Aorta (tissue), 5 donors: ENCODE measurements around the gene SMIM1. TPM values are rescaled to one million over a fixed set of nuclear protein-coding genes. Genes with fewer than 3 reads are reported as not detected.
A peak's percentile ranks its signal among the peaks of the same experiment; 100 is the strongest.
"Not testable (repeated sequence)": the region's sequence is repeated elsewhere in the genome, so short reads cannot be mapped to it uniquely, and the experiment has no call there.

ENCODE experiments used
- ATAC-seq: fragments of 200-7000 bp; cut with Tn5 transposase; one replicate; pipeline ENCODE4 v1.9.1; 2022; ENCODE audit warnings: moderate library complexity; ENCODE audit not compliant: low FRiP score
- DNase-seq, 2 donors: peaks; one replicate each; pipeline ENCODE4 v3.0.0-alpha.2; 2020
- H3K27ac ChIP-seq, 2 donors: one replicate each; pipeline ENCODE4 v1.5.1; 2013; ENCODE audit warnings: low read length in 2 of 2, mild to moderate bottlenecking in 2 of 2, moderate library complexity in 2 of 2, control low read depth in 1 of 2, inconsistent platforms in 1 of 2, low read depth in 1 of 2
- H3K27me3 ChIP-seq, 2 donors: one replicate each; pipeline ENCODE4 v1.6.1; 2013; ENCODE audit warnings: control low read depth in 1 of 2, low read length in 1 of 2, mild to moderate bottlenecking in 1 of 2, moderate library complexity in 1 of 2; ENCODE audit not compliant: insufficient read depth in 2 of 2, control insufficient read depth in 1 of 2
- H3K36me3 ChIP-seq, 2 donors: one replicate each; pipeline ENCODE4 v1.6.1; 2013; ENCODE audit warnings: control low read depth in 1 of 2, low read length in 1 of 2, mild to moderate bottlenecking in 1 of 2; ENCODE audit not compliant: insufficient read depth in 2 of 2, control insufficient read depth in 1 of 2
- H3K4me1 ChIP-seq, 2 donors: one replicate each; pipeline ENCODE4 v1.6.1; 2013; ENCODE audit warnings: low read length in 2 of 2, control low read depth in 1 of 2, mild to moderate bottlenecking in 1 of 2, moderate library complexity in 1 of 2; ENCODE audit not compliant: insufficient read depth in 2 of 2, control insufficient read depth in 1 of 2
- H3K4me3 ChIP-seq, 2 donors: one replicate each; pipeline ENCODE4 v1.5.1; 2013; ENCODE audit warnings: low read length in 2 of 2, control low read depth in 1 of 2, mild to moderate bottlenecking in 1 of 2
- H3K9me3 ChIP-seq: one replicate; pipeline ENCODE4 v1.6.1; 2013; ENCODE audit warnings: mild to moderate bottlenecking, low read length; ENCODE audit not compliant: control insufficient read depth
- WGBS, 2 donors: extraction: QIAGEN DNeasy Blood & Tissue Kit; methylation state at CpG; one replicate each; pipeline ENCODE4 v1.1.7; 2013; 5-methylcytosine and 5-hydroxymethylcytosine counted together
- intact Hi-C, 2 donors: fragments of 100-400 bp; cut with DNase I; formaldehyde crosslinking; loops; one replicate each; pipeline versions ENCODE4 v1.14.2 to v1.15.0; 2022
- polyA plus RNA-seq, 2 donors: library from polyadenylated mRNA; stranded (reverse); fragments of 200-250 nt; gene quantifications; one replicate each; pipeline ENCODE4 v1.2.3, GENCODE V29; 2013
- total RNA-seq, 2 donors: library from RNA; stranded (reverse); fragmentation: NEBNext Ultra II Directional; extraction: Animal tissue kit (Norgen Biotek cat#: 25700); gene quantifications; one replicate each; pipeline ENCODE4 v1.2.1, GENCODE V29; 2021
- donor health status: healthy with polysubstance abuse.
- donor health status: Bipolar disorder and iron deficiency.
- donor health status: DM: no; HTN: no; CAD: no.
- donor health status: DM: no; HTN: no; CAD: no.
- donor health status: DM: yes; HTN: yes; CAD: no.

Gene SMIM1
- total and polyA plus RNA-seq, 4 donors: 3.9 to 7.5 (median 6.0) TPM

DNA sequence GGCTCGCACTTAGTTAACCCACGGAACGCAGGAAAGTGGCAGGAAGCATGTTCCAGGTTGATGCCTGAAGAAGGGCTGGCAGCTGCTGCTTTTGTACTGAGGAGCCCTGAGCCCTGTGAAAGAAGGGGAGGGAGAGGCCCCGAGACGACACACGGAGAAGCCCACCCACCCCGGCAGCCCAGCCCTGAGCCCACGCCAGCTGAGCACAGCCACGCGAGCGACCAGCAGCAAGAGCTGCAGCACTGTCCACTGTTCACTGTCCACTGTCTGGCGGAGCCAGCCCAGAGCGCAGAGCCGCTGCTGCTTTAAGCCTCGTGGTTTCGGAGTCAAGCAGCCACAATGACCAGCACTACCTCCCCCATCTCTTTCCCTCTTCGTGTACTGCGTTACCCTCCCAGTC lies 18.4 kb downstream of the SMIM1 start:
- WGBS, 2 donors: 78 to 81% methylated on average over 18 of the region's 18 CpGs
- intact Hi-C loops: loop anchor here (10.0 kb wide), 1 partner anchor 336 kb away; the partner anchor contains the start of gene ARHGEF16 (in 2 of the 2)
- no peaks in the 10 kb centered on the region for H3K27me3 ChIP-seq
- peaks cover 0 to 6% of the 10 kb centered on the region in 2 donors for H3K4me1 ChIP-seq
- no peak overlapping the region for H3K4me3 ChIP-seq
- no peaks in the 10 kb centered on the region for H3K36me3 ChIP-seq
- ATAC-seq (no peak), DNase-seq (no peak)
- H3K27ac ChIP-seq: no peak overlapping the region
- H3K9me3 ChIP-seq: no peaks in the 10 kb centered on the region

DNA sequence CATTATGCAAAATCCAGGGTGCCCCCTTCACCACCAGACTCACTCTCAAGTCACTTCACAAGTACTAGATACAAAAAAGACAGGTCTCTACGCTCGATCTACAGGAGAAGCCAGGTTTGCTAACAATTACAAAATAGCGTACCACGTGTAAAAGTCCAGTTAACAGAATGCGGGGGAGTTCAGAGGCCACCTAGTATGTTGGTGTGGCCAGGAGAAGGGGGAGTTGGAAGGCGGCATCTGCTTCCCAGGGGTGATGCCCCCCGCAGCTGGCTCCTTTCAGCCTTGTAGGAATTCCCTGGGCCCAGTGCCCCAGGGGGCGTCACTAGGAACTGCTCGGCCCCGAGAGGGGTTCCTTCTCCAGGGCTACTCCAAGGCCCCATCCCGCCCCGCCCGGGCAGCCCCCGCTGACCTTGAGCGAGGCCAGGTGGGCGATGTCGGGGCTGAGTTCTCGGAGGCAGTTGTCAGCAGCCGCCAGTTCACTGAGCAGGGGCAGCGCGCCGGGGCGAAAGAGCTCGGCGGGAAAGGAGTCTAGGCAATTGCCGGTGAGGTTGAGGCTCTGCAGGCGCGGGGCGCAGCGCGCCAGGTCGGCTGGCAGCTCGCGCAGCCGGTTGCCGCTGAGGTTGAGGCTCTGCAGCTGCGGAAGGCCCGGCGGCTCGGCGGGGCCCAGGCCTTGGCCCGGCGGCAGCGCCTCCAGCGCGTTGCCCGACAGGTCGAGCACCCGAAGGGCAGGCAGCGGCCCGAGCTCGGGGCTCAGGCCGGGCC lies 23.1 kb downstream of the SMIM1 start:
- H3K4me1 ChIP-seq: peaks cover 0 to 6% of the 10 kb centered on the region in 2 donors
- DNase-seq (peak; percentile 44 to 75), ATAC-seq (no peak)
- peak overlapping the region; percentile 66 to 91 for H3K4me3 ChIP-seq
- H3K36me3 ChIP-seq: no peaks in the 10 kb centered on the region
- peak overlapping the region in 1 of 2 donors; percentile 7 for H3K27ac ChIP-seq
- no peaks in the 10 kb centered on the region for H3K27me3 ChIP-seq
- H3K9me3 ChIP-seq: no peaks in the 10 kb centered on the region
- 5% methylated on average over 51 to 53 of the region's 53 CpGs for WGBS, 2 donors
- intact Hi-C loops: loop anchor here (10.0 kb wide), 1 partner anchor 341 kb away; the partner anchor contains the start of gene ARHGEF16 (in 2 of the 2)

DNA sequence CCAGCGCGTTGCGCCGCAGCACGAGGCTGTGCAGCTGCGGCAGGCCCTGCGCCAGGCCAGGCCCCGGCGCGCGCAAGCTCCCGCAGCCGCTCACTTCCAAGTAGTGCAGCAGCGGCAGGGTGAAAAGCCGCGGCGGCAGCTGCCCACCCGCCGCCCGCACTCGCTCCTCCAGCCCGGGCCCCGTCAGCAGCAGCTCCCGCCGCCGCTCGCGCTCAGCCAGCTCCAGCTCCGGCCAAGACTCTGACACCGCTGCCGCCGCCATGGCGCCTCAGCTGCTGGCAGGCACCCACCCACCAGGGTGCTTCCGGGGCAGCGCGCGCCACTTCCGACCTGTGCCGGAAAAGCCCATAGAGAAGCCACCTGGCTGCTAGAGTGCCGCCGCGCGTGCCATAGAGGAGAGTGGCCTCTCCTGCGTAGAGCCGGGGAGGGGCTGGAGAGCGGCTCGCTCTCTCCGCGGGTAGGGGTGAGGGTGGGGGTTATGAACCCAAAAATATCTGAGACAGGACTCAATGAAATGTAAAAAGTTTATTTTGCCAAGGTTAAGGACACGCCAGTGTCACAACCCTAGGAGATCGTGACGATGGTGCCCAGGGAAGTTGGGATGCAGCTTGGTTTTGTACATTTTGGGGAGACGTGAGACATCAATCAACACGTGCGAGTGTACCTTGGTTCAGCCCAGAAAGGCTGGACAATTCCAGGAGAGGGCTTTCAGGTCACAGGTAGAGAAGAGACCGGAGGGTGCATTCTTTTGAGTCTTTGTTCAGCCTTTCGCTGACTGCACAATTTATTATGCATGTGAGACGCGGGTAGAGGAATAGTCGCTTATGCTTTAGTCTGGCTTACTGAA lies 23.9 kb downstream of the SMIM1 start, which contains the start of gene LRRC47:
Gene LRRC47, minus strand, starts transcription at position 284 of the 847 bp plus-strand sequence. Its CDS starts 22 bp downstream, at position 262.
- peak; percentile 96 to 99 for DNase-seq
- WGBS, 2 donors: 3% methylated on average over 46 to 60 of the region's 60 CpGs
- peak within 1 kb of the TSS; percentile 66 to 91 for H3K4me3 ChIP-seq
- H3K27ac ChIP-seq: peak within 1 kb of the TSS in 1 of 2 donors; percentile 14
- intact Hi-C loops: loop anchor here (10.0 kb wide), 1 partner anchor 342 kb away; the partner anchor contains the start of gene ARHGEF16 (in 2 of the 2)
- H3K36me3 ChIP-seq: no peaks in the 10 kb centered on the region
- H3K27me3 ChIP-seq: no peaks in the 10 kb centered on the region
- H3K9me3 ChIP-seq: no peaks in the 10 kb centered on the region
- peaks cover 0 to 6% of the 10 kb centered on the region in 2 donors for H3K4me1 ChIP-seq
- peak; percentile 100 for ATAC-seq

DNA sequence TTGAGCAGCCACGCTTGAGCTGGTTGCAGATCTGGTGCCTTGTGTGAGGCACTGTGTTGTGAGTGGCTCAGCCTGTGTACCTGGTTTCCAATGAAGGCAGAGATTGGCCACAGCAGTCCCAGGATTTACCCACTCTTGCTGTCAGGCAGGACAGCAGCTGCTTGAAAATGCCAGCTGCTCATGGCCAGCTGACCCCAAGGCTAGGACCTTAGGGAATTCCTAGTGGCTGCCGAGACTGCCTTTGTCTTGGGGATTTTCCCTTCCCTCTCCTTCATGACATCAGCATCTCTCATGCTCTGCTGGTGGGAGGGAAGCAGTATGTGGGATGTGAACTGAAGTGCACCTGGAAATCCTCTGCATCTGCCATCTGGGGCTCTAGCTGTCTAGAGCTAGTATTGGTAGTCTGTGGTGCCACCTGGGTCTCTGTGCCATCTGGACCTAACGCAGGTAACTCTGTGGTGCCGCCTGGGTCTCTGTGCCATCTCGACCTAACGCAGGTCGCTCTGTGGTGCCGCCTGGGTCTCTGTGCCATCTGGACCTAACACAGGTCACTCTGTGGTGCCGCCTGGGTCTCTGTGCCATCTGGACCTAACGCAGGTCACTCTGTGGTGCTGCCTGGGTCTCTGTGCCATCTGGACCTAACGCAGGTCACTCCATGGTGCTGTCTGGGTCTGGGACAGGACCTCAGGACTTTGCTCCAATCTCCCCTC lies 27.6 kb downstream of the SMIM1 start:
- no peaks in the 10 kb centered on the region for H3K27me3 ChIP-seq
- ATAC-seq (no peak), DNase-seq (no peak)
- no peak overlapping the region for H3K27ac ChIP-seq
- H3K9me3 ChIP-seq: no peaks in the 10 kb centered on the region
- WGBS, 2 donors: 76 to 79% methylated on average over 9 to 11 of the region's 11 CpGs
- no peak overlapping the region for H3K4me3 ChIP-seq
- H3K36me3 ChIP-seq: no peaks in the 10 kb centered on the region
- intact Hi-C loops: loop anchor here (10.0 kb wide), 1 partner anchor 345 kb away; the partner anchor contains the start of gene ARHGEF16 (in 2 of the 2)
- no peaks in the 10 kb centered on the region for H3K4me1 ChIP-seq

GRCh38 chr1:3800795-3801194 lies 28.2 kb downstream of the SMIM1 start:
- H3K36me3 ChIP-seq, H3K27me3 ChIP-seq, ATAC-seq, H3K9me3 ChIP-seq, DNase-seq, H3K4me3 ChIP-seq, H3K4me1 ChIP-seq, H3K27ac ChIP-seq, intact Hi-C loops: not testable (repeated sequence)
- WGBS, 2 donors: 79 to 83% methylated on average over 3 of the region's 3 CpGs

DNA sequence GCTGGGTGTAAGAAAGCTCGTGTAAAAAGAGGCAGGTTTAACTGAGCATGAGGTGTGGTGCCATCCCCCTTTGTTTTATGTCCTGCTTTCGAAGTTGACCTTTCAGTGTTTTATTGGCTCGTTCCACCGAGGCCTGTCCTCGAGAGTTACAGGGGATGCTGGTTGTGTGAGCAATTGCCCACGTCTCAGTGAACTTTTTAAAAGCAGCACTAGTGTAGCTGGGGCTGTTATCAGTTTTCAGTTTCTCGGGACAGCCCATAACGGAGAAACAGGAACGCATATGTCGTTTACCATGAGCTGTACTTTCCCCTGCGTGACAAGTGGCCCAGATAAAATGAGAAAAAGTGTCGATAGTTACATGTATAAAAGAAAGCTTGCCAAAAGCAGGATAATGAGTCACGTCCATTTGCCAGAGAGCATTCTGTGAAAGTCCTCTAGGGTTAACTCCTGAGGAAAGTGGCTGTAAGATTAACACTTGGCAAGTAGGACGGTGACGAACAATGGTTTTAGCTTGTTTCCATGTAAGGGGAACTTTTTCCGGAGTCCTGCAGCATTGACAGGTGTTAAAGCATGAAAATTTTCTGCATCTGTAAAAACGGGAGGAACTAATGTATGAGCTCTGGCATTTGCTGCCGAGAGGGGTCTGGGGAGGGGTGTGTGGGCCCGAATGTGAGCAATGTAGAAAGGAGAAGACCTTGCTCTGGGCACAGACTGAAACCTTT lies 31.5 kb downstream of the SMIM1 start:
- DNase-seq (no peak), ATAC-seq (no peak)
- H3K9me3 ChIP-seq: no peaks in the 10 kb centered on the region
- H3K27me3 ChIP-seq: no peaks in the 10 kb centered on the region
- H3K36me3 ChIP-seq: no peaks in the 10 kb centered on the region
- no peak overlapping the region for H3K27ac ChIP-seq
- 53 to 60% methylated on average over 19 of the region's 19 CpGs for WGBS, 2 donors
- no peaks in the 10 kb centered on the region for H3K4me1 ChIP-seq
- intact Hi-C loops: no loop called here
- H3K4me3 ChIP-seq: no peak overlapping the region

DNA sequence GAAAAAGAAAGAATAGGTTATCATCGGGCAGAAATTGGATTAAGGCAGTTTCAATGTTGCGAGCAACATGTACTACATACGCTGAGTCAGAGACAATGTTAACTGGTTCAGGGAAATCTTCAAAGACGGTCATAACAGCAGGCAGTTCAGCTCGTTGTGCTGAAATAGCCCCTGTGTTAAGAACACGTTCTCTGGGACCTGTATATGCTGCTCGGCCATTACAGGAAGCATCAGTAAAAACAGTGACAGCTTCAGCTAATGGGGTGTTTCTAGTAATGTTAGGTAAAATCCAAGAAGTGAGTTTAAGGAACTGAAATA lies 32.0 kb downstream of the SMIM1 start:
- 58 to 75% methylated on average over 7 of the region's 7 CpGs for WGBS, 2 donors
- not testable (repeated sequence) for ATAC-seq, H3K9me3 ChIP-seq

GRCh38 chr1:3805038-3805437 lies 32.5 kb downstream of the SMIM1 start:
- Histone ChIP-seq H3K4me1 (no peaks in the 10 kb centered on the region), H3K36me3 (no peaks in the 10 kb centered on the region), H3K27ac (no peak overlapping the region), H3K4me3 (no peak overlapping the region), H3K9me3 (no peaks in the 10 kb centered on the region), H3K27me3 (no peaks in the 10 kb centered on the region)
- WGBS, 2 donors: 82 to 85% methylated on average over 11 of the region's 11 CpGs
- DNase-seq (no peak), ATAC-seq (no peak)
- intact Hi-C loops: no loop called here

More for the DNA sequence above, 32.0 kb downstream of the SMIM1 start:
- H3K4me1 ChIP-seq, H3K27me3 ChIP-seq, H3K27ac ChIP-seq, DNase-seq, H3K4me3 ChIP-seq, intact Hi-C loops, H3K36me3 ChIP-seq: not testable (repeated sequence)
